ENCODE measurements around the gene F10.
"Not testable (repeated sequence)": the region's sequence is repeated elsewhere in the genome, so short reads cannot be mapped to it uniquely, and the experiment has no call there.

Gene F10

DNA sequence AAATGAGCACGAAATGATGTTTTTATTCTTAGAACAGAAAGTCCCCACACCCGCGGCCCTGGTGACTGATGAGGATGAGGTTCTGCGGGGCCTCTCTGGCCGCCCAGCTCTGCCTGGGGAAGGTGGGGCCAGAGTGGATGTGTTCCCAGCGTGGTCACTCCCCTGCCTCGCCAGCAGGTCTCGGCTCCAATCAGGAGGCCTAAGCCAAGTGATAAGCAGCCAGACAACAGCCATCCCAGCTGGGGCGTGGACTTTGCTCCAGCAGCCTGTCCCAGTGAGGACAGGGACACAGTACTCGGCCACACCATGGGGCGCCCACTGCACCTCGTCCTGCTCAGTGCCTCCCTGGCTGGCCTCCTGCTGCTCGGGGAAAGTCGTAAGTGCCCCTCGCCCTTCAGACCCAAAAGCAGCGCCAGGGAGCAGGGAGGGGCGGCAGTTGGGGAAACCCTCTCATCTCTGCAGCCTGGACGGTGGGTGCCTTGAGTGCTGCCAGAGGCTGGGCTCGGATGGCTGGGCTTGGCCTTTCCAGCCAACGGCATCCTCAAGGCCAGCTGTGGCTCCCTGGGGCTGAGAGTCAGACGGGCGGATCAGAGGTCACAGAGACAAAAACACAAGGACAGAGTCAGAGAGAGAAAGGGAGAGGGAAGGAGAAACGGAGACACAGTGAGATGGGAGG is at the start of gene F10:
Gene F10 (plus strand): TSS at position 250 of the 676 bp plus-strand sequence. CDS start 57 bp downstream, at position 307.
- no peak for DNase-seq

DNA sequence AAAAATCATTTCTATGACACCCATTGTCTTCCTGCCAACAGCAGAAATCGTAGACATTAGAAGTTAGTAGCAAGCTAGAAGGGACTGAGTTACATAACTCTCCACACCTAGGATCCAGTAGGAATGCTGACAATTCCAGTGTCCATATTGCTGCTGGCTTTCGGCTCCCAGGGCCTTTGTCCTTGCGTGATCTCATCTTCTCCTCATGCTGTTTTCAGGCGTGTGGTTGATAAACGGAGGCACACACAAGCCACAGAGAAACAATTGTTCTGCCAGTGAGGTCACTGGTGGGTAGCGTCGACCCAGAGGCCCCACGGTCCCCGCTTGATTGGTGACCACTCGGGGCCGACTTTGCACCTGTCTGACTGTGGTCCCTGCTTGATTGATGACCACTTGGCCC is 48.7 kb upstream of the F10 start:
- no peak for DNase-seq

DNA sequence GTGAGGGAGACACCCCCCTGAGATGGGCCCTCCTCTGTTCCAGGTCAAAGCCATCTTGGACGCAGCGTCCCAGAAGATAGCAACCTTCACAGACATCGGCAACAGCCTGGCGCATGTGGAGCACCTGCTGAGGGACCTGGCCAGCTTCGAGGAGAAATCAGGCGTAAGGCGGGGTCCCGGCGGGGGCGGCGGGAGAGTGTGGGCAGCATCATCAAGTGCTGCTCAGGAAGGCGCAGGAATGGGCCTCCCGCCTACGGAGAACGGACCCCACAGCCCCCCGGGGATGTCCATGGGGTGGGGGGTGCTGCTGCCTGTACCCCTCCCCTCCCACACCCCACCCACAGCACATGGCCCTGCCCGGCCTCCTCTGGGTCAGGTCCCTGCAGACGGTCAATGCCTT is 48.2 kb upstream of the F10 start:
- no peak for DNase-seq

DNA sequence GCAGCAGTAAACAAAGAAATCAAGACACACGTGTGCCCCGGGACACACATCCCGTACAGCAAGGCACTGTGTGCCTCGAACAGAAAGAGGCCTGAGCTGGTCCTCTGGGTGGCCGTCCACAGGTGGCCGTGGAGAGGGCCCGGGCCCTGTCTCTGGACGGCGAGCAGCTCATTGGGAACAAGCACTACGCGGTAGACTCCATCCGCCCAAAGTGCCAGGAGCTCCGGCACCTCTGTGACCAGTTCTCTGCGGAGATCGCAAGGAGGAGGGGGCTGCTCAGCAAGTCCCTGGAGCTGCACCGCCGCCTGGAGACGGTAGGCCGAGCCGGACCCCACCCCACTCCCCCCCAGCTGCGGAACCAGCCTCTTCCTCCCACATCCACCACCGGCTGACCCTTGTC is 47.7 kb upstream of the F10 start:
- DNase-seq, result no peak

DNA sequence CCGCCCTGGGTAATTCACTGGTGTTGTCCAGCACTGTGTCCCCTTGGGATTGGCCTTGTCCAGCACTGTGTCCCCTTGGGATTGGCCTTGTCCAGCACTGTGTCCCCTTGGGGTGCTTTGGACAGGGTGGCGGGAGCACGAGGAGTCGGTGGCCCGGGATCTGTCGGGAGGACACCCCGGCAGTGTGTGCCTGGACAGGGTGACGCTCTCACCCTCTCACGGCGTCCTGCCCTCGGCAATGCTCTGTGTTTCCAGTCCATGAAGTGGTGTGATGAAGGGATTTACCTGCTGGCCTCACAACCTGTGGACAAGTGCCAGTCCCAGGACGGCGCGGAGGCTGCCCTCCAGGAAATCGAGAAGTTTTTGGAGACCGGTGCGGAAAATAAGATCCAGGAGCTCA is 46.9 kb upstream of the F10 start:
- DNase-seq, result no peak

DNA sequence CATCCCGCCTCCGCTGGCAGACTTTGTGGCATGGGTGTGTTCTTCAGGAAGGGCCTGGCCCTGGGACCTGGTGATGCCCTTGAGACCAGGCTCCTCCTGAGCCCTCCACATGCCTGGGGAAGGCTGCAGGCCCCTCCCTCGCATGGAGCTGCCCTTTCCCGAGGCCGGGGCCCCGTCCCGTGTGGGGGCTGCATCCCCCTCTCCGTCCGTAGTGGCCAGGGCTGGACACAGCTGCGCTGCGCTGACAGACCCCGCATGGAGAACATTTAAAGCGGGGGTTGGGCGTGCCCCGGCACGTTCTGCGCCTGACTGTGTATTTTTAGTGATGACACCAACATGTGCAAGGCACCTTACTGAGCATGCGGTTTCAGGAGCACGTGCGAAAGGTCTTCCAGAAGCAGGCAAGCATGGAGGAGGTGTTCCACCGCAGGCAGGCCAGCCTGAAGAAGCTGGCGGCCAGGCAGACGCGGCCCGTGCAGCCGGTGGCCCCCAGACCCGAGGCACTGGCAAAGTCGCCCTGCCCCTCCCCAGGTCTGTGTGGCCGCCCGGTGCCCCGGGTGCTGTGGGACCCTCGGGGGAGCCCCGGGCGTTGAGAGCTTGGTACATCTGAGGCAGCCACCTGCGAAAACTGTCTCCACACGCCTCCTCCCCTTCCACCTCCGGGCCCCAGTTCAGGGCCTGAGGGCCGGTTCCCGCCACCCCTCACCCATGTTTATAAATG is 45.8 kb upstream of the F10 start:
- DNase-seq, result no peak

DNA sequence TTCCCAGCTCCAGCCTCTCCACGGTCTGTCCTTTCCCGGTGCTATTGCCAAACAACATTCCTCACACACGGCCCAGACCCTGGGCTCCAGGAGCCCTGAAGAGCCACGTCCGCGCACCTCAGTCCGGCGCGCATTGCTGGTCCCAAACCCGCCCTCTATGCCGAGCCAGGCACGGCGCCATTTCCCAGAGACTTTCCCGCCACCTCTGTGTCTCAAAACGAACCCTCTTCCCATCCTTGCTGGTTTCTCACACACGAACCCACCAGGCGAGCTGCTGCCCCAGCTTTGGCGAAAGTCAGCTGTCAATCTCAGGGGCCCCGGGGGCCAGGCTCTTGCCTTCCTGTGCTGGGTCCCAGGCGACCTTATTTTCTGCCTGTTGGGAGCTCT is 45.0 kb upstream of the F10 start:
- DNase-seq, result no peak

DNA sequence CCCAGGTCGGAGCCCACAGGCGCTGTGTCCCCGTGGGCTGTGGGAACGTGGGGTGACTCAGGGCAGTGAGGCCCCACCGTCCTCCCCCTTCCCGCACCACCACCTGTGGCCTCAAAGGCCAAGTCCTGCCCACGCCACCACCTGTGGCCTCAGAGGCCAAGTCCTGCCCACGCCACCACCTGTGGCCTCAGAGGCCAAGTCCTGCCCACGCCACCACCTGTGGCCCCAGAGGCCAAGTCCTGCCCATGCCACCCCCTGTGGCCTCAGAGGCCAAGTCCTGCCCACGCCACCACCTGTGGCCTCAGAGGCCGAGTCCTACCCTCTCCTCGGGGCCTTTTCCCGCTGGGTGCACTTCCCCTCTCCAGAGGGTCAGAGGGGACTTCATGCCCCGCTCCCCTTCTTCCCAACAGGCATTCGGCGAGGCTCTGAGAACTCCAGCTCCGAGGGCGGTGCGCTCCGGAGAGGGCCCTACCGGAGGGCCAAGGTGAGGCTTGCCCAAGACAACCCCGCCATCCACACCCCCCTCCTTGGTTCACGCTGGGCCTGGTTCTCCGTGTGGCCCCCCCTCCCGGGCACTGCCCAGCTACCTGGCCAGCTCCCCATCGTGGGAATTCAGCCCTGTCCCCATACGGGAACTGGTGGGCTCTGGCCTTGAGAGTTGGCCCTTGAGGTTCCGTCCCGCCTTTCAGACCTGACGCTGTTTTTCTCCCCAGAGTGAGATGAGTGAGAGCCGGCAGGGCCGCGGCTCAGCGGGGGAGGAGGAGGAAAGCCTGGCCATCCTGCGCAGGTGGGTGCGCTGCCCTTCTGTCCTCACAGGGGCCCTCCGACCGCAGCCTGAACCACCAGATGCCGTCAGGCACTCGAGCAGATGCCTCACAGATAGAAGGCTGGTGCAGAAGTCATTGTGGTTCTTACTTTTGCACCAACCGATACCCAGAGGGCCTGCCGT is 44.4 kb upstream of the F10 start:
- DNase-seq, result no peak

DNA sequence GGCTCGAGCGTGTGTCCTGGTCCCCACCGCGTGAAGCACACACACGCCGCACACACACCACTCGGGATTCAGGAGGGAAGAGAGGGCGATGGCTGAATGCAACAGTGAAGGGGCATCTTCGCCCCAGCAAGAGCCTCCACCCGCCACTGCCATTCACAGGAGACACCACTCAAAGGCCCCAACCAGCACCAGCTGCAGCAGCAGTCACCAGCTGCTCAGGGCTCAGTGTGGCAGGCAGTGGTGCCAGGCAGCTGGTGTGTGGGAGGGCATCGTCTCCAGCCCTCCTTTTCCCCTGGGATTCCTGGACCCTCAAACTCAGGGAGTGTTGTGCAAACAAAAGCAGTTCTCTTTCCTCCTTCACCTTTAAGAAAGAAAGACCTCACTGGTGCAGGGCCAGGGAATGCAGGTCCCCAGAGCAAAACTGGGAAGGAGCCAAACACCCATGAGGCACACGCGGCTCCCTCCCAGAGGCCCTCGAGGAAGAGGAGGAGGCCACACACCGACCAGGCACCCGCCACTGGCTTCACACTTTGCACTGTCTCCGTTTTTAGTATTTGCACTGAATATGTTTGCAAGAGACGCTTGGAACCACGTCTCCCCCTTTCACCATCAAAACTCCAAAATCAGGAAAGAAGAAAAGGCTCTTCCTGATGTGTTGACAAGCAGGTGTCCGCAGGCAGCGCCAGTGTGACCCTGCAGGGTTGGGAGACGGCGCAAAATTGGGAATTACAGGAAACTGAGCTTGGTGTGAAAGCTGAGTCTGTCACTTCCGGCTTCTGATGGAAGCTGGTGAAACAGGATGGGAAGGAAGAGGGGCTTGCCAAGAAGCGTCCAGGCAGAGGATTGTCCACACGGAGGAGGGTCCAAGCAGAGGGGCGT is 43.5 kb upstream of the F10 start:
- peak; percentile 22 for DNase-seq

DNA sequence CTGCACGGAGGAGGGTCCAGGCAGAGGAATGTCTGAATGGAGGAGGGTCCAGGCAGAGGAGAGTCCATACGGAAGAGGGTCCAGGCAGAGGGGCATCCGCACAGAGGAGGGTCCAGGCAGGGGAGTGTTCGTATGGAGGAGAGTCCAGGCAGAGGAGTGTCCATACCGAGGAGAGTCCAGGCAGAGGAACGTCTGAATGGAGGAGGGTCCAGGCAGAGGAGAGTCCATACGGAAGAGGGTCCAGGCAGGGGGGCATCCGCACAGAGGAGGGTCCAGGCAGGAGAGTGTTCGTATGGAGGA is 42.9 kb upstream of the F10 start:
- not testable (repeated sequence) for DNase-seq

DNA sequence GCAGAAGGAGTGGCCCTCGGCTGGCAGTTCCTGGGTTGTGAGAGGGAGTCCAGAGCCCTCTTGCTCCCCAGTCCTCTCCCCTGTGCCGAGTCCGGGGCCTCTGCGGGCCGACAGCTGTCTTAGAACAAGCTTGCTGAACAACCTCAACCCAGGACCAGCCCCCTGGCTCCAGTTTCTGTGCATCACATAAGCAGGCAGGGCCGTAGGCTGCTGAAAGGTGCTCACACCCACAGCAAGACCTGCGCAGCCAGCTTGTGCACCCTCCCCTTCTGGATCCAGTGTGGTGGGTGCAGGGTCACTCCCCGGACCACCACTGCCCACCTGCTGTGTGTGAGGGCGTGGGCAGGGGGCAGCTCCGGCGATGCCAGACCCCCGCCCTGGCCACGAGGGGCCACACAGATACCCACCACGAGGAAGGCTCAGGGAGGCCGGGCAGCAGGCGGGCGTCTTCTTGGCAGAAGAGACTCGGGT is 42.2 kb upstream of the F10 start:
- DNase-seq, result no peak

DNA sequence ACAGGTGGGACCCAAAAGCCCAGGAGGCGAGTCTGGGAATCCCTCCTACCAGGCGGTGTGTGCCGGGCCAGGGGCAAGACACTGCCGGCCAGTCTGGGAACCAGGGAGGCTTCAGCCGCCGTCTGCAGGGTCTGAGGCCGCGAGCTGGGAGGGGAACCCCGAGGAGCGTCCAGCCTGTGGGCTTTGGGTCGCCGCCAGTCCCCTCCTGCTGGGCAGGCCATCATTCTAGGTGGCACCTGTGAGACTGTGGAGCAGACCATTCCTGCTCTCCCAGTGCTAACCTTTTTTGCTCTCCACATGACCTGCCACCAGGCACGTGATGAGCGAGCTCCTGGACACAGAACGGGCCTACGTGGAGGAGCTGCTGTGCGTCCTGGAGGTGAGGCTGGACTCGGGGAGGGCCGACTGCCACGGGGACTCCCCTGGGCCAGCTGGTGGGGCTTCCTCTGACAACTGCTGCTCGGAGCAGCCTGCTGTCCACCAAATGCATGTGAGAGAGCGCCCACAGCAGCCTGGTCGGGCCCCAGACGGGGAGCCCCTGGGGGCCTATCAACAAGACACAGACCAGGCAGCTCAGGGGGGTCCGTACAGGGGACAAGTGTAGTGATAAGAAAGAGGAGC is 41.6 kb upstream of the F10 start:
- DNase-seq, result no peak

DNA sequence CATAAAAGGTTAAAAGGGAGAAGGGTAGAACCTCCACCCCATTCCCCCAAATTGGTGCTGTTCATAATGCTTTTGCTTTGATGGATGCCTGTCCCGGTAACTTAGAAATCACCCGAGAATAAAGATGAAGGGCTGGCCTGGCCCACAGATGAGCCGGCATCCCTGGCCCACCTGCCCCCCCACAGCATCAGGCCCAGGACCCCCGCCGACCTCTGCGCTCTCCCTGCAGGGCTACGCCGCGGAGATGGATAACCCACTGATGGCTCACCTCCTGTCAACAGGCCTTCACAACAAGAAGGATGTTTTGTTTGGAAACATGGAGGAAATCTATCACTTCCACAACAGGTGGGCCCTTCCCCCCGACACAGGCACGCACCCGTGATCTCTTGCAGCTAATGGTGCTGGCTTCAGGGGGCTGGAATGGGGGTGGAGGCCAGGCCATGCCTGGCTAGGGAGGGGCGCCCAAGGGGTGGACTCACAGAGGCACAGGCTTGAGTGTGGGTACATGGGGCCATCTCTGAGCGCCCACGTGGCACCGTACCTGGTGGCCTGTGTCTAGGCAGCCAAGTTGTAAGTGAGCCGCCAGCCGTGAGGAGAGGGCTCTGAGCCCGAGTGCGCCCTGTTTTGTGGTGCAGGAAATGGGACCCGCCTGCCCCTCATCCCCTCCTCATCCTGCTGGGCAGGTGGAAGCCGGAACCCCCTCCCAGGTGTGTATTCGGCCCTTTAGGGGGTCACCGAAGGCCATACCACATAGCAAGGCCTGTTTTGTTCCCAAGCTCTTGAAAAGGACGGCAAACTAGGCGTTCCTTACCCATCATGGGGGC is 40.2 kb upstream of the F10 start:
- DNase-seq, result no peak

DNA sequence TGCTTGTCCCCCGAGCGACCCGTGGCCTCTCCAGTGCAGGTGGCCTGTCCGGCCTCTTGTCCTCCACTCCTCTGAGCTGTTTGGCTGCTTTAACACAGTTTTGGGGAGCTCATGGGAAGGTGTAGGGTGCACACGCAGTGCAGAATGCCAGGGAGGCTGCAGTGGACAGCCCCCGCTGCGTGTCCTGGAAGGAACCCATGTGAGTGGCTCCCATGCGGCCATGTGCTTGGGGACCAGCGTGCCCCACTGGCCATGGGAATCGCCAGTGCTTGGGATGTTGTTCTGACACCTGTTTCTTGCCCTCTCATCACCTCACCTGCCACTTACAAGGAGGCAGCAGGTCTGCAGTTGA is 39.6 kb upstream of the F10 start:
- DNase-seq, result no peak

DNA sequence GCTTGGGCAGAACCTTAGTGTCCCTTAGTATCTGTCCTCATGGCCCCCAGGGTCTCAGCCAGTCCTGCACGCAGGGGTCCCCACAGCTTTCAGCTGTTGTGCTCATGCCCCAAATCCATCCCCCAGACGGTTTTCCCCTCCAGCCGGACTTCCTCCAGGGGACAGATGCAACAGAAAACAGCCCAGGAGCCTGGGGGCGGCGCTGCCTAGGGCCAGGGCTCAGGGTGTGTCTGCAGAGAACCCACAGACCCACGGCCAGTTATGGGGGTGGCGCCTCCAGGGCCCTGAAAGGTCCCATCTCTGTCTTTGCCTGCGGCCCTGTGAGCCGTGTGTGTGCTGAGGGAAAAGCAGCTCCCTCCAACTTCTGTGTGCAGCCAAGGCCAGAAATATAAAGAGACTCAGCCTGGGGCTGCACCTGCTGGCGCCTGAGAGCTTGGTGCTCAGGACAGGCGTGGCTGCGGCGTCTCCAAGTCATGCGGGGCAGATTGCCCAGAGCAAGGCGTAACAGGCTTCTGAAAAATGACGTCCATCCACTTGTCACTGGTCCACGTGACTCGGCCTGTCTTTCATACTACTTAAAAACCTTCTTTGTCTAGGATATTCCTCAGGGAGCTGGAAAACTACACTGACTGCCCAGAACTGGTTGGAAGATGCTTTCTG is 39.1 kb upstream of the F10 start:
- peak; percentile 89 for DNase-seq

DNA sequence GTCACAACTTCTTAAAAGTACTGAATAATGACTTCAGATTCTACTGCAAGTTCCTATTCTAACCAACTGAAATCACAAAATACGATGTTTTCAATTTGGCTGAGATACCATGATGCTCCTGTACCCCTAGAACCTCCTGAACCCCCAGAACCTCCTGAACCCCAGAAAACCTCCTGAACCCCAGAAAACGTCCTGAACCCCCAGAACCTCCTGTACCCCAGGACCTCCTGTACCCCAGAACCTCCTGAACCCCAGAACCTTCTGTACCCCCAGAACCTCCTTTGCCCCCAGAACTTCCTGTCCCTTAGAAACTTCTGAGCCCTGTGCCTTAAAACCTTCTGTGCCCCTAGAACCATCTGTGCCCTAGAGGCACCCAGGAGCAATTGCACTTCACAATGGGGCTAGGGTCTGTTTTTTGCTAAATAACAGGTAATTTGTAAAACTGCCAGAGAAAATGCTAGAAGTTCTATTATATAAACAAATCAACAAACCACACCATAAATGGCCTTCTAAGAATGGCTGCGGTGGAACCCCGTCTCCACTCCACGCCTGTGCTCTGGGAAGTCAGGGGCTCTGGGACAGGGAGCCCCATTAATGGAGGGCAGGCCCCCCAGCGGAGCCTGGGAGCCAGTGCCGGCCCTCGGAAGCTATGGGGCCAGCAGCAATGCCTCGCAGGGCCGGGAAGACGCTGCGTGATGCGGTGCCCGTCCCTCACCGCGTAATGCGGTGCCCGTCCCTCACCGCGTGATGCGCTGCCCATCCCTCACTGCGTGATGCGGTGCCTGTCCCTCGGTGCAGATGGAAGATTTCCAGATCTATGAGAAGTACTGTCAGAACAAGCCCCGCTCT is 38.3 kb upstream of the F10 start:
- DNase-seq, result no peak

DNA sequence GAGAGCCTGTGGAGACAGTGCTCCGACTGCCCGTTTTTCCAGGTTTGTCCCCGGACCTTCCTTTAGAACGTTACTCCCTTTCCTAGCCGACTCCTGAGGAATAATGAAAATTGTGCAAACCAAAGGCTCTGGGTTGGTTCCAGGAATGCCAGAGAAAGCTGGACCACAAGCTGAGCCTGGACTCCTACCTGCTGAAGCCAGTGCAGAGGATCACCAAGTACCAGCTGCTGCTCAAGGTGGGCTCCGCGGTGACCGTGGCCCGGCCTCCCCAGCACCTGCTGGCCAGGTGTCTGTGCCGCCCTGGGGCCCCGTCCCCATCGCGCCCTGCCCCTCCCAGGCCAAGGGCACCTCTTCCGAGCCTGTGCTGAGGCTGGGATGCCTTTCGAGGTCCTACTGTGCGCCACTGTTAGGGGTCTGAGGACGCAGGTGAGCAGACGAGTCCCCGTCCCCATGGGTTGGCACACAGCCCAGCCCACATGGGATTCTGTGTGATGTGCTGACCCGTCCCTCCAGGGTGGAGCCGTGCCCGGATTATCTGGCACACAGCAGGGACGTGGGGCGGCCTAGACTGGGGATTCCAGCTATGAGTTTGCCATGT is 37.6 kb upstream of the F10 start:
- no peak for DNase-seq

DNA sequence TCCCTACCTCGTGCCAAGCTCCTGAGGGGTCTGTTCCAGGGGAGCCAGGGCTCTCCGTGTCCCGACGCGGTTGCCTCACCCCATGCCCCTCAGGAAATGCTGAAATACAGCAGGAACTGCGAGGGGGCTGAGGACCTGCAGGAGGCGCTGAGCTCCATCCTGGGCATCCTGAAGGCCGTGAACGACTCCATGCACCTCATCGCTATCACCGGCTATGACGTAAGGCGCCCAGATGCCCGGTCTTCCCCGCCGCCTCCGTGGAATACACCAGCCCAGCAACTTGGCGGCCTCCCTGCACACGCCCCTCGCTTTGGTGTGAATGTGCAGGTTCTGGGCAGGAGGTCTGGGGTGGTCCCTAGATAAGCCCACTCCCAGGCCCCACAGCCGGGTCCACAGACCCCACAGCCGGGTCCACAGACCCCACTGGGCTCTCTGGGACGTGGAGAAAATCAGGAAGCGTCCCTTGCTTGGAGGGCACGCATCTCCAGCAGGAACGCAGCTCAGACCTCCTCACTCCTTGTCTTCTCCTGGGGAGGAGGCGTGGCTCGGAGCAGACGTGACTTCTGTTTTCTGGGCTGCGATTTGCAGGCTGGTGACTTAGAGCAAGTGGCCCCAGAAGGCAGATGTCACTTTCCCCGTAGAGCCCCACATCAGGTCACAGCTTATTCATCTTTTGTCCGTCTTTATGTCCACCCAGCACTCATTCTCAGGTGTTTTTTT is 36.4 kb upstream of the F10 start:
- DNase-seq, result no peak

Measured in NCI-H1436 (cell line).